ENCODE data around the gene PDAP1. TPM values are rescaled to one million over a fixed set of nuclear protein-coding genes. Genes with fewer than 3 reads are reported as not detected.

The PDAP1 gene
- total and polyA plus RNA-seq, 2 of the 13 experiments (the other 11 are each of a cell fraction or from before 2014, with no cell fraction given), result 13.0 to 100 TPM

DNA sequence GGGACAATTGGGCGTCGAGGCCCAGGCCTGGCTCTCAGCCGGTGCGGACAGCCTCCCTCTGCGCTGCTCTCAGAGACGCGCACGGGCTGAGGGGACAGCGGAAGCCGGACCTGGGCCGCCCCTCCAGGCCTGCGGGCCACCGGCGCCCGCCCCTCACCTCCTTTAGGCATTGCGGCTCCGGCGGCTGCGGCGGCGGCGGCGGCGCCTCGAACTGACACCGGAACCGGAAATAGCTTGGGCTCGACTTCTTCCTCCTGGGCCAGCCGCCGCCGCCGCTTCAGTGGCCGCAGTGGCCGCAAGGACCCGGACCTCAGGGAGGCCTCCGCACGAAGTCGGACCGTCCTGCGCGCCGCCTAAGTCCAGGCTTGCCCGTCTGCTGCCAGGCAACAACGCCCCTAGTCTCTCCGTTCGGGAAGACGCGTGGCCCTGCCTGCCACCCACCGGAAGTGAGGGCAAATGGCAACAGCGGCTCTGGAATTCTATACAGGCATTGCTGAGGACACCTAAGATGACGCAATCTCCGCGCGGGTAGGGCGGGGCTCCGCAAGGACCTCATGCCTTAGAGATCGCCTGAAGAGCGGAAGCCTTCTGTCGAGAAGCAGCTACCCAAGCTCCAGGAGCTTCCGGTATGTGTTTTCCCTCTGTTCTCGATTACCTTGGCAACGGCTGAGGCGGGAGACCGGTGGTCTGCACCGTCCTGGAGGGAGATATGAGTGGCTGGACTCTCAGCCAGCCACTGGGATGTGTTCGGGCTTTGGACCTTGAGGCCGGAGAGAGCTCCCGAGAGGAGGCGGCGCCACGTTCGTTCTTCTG, at the start of gene PDAP1, which contains the start of gene BUD31 (continued):
- TF ChIP-seq MBNL3 (CRISPR knock-in tag; conservative IDR thresholded peaks at IDR 0.05) (no peak), BCL6 (CRISPR knock-in tag; IDR thresholded peaks at IDR 0.05) (peak; percentile 38), MED1 (CRISPR knock-in tag; IDR thresholded peaks at IDR 0.05) (peak; percentile 66; the same call in 1 of the 2 replicates), ARNTL (CRISPR knock-in tag; IDR thresholded peaks at IDR 0.05) (no peak; the same call in 1 of the 2 replicates), GZF1 (CRISPR knock-in tag; IDR thresholded peaks at IDR 0.05) (0 out of 2 replicates have a peak, but pooled peaks have one; percentile 36), ZNF260 (CRISPR knock-in tag; IDR thresholded peaks at IDR 0.05; ENCODE audit: borderline replicate concordance, low read depth) (no peak), MAFG (CRISPR knock-in tag; IDR thresholded peaks at IDR 0.05) (no peak), RAD51 (IDR thresholded peaks at IDR 0.05; ENCODE audit: borderline replicate concordance) (no peak), NR3C1 (CRISPR knock-in tag; IDR thresholded peaks at IDR 0.05) (no peak), TEAD3 (CRISPR knock-in tag; optimal IDR thresholded peaks at IDR 0.05; ENCODE audit: borderline replicate concordance) (peak; percentile 88), ZNF720 (CRISPR knock-in tag; IDR thresholded peaks at IDR 0.05) (no peak), TBX3 (IDR thresholded peaks at IDR 0.05; ENCODE audit: borderline replicate concordance) (no peak), ZNF782 (CRISPR knock-in tag; IDR thresholded peaks at IDR 0.05; ENCODE audit: borderline replicate concordance) (no peak; the same call in 1 of the 2 replicates), AKAP8 (CRISPR knock-in tag; IDR thresholded peaks at IDR 0.05) (peak; percentile 41), RXRA (CRISPR knock-in tag; IDR thresholded peaks at IDR 0.05) (peak; percentile 67), ZNF615 (CRISPR knock-in tag; IDR thresholded peaks at IDR 0.05; ENCODE audit: borderline replicate concordance) (no peak), ZNF572 (CRISPR knock-in tag; IDR thresholded peaks at IDR 0.05) (peak; percentile 98), ZNF737 (CRISPR knock-in tag; IDR thresholded peaks at IDR 0.05; ENCODE audit: borderline replicate concordance) (0 out of 2 replicates have a peak, but pooled peaks have one; percentile 21), NR1H2 (CRISPR knock-in tag; IDR thresholded peaks at IDR 0.05; ENCODE audit: borderline replicate concordance, low read depth) (0 out of 2 replicates have a peak, but pooled peaks have one; percentile 40), ZSCAN25 (CRISPR knock-in tag; IDR thresholded peaks at IDR 0.05) (no peak), ZNF670 (CRISPR knock-in tag; IDR thresholded peaks at IDR 0.05; ENCODE audit: borderline replicate concordance) (peak; percentile 80; the same call in 1 of the 2 replicates), KLF11 (CRISPR knock-in tag; IDR thresholded peaks at IDR 0.05) (peak; percentile 42), YY1 (IDR thresholded peaks at IDR 0.05; ENCODE audit: insufficient read depth, insufficient replicate concordance, low read depth, low read length) (peak; percentile 68), STAG1 (CRISPR knock-in tag; IDR thresholded peaks at IDR 0.05) (no peak), TCF12 (IDR thresholded peaks at IDR 0.05) (no peak), TCF12 (CRISPR knock-in tag; IDR thresholded peaks at IDR 0.05) (no peak), KDM2A (CRISPR knock-in tag; IDR thresholded peaks at IDR 0.05; ENCODE audit: borderline replicate concordance, low read depth) (peak; percentile 81), ZNF7 (CRISPR knock-in tag; IDR thresholded peaks at IDR 0.05) (no peak), PHF21A (CRISPR knock-in tag; IDR thresholded peaks at IDR 0.05) (peak; percentile 68; the same call in 1 of the 2 replicates)
- TF ChIP-seq, protein P1, sequence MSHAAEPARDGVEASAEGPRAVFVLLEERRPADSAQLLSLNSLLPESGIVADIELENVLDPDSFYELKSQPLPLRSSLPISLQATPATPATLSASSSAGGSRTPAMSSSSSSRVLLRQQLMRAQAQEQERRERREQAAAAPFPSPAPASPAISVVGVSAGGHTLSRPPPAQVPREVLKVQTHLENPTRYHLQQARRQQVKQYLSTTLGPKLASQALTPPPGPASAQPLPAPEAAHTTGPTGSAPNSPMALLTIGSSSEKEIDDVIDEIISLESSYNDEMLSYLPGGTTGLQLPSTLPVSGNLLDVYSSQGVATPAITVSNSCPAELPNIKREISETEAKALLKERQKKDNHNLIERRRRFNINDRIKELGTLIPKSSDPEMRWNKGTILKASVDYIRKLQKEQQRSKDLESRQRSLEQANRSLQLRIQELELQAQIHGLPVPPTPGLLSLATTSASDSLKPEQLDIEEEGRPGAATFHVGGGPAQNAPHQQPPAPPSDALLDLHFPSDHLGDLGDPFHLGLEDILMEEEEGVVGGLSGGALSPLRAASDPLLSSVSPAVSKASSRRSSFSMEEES (CRISPR knock-in tag; IDR thresholded peaks at IDR 0.05), result peak; percentile 42; the same call in 1 of the 2 replicates
- TF ChIP-seq, protein P2, sequence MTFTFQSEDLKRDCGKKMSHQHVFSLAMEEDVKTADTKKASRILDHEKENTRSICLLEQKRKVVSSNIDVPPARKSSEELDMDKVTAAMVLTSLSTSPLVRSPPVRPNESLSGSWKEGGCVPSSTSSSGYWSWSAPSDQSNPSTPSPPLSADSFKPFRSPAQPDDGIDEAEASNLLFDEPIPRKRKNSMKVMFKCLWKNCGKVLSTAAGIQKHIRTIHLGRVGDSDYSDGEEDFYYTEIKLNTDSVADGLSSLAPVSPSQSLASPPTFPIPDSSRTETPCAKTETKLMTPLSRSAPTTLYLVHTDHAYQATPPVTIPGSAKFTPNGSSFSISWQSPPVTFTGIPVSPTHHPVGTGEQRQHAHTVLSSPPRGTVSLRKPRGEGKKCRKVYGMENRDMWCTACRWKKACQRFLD (CRISPR knock-in tag; IDR thresholded peaks at IDR 0.05; ENCODE audit: borderline replicate concordance), result no peak
